HCT116 (cell line): Measurements from ENCODE around the gene KRT38. TPM values are rescaled to one million over a fixed set of nuclear protein-coding genes. Genes with fewer than 3 reads are reported as not detected.

Source experiments
- ATAC-seq: fragments of 200-7000 bp; cut with Tn5 transposase; 2 replicates; pipeline ENCODE4 v1.9.1; 2020; ENCODE audit warnings: mild to moderate bottlenecking, moderate library complexity
- BruUV-seq: library from RNA; stranded (reverse); fragments of 400-500 nt; replicated peaks from 2 replicates; lab custom pipeline; 2021; lab: Mats Ljungman, UMichigan
- CTCF ChIA-PET: fragments of 300-600 bp; sonication (Branson Sonifier 250); formaldehyde crosslinking; loops from one replicate; lab custom pipeline; 2021; ENCODE audit warnings: antibody characterized with exemption; lab: Charles Lee
- POLR2A ChIA-PET: fragments of 300-600, 350-600 bp; sonication (Branson Sonifier 250); formaldehyde crosslinking; loops from one replicate; lab custom pipeline; 2021; ENCODE audit warnings: antibody characterized with exemption; lab: Charles Lee
- RAD21 ChIA-PET, 2 experiments: fragments of 300-600 bp; sonication (Branson Sonifier 250); formaldehyde crosslinking; loops; one replicate each; lab custom pipeline; 2023; ENCODE audit warnings: low total read pairs in 2 of 2; ENCODE audit not compliant: uncharacterized antibody in 2 of 2, unreplicated experiment in 2 of 2, low non-redundant PET in 1 of 2; lab: Charles Lee
- DNase-seq: peaks from one replicate; pipeline ENCODE4 v3.0.0-alpha.2; 2010; ENCODE audit warnings: low read depth, low spot score
- H2AFZ ChIP-seq: fragments of 200-600 bp; shearing (Covaris generic), sonication (generic); 2 replicates; pipeline ENCODE4 v1.6.1; 2017; ENCODE audit warnings: low read depth, mixed run types, mixed read lengths, antibody characterized with exemption, low read length; ENCODE audit not compliant: poor library complexity, severe bottlenecking
- H3K27ac ChIP-seq: 2 replicates; pipeline ENCODE4 v1.5.1; 2012; ENCODE audit warnings: low read depth, low read length
- H3K27me3 ChIP-seq: fragments of 200-600 bp; sonication (generic); 2 replicates; pipeline ENCODE4 v1.6.1; 2016; ENCODE audit warnings: mixed run types, low read length, mixed read lengths; ENCODE audit not compliant: insufficient read depth
- H3K36me3 ChIP-seq, 2 experiments: fragments of 200-500 bp in 1 of 2; fragments of 200-600 bp in 1 of 2; sonication (Bioruptor generic) in 1 of 2; sonication (generic) in 1 of 2; 2 replicates each; pipeline versions ENCODE4 v1.5.1 to v1.6.1; 2014 to 2016; ENCODE audit warnings: low read length in 2 of 2, inconsistent platforms in 1 of 2, mixed read lengths in 1 of 2, mixed run types in 1 of 2; ENCODE audit not compliant: insufficient read depth in 2 of 2, control insufficient read depth in 1 of 2
- H3K4me1 ChIP-seq, 2 experiments: fragments of 200-600 bp in 1 of 2; sonication (generic) in 1 of 2; 2 replicates each; pipeline versions ENCODE4 v1.5.1 to v1.6.1; 2012 to 2017; ENCODE audit warnings: low read length in 2 of 2, inconsistent platforms in 1 of 2, mild to moderate bottlenecking in 1 of 2, mixed read lengths in 1 of 2, mixed run types in 1 of 2, moderate library complexity in 1 of 2; ENCODE audit not compliant: insufficient read depth in 2 of 2, control insufficient read depth in 1 of 2
- H3K4me2 ChIP-seq: fragments of 200-600 bp; sonication (generic); 2 replicates; pipeline ENCODE4 v1.6.1; 2017; ENCODE audit warnings: mixed run types, low read length, mixed read lengths
- H3K4me3 ChIP-seq, 2 experiments: fragments of 200-600 bp in 1 of 2; sonication (generic) in 1 of 2; replicated peaks in 1 of 2; 2 replicates each; pipeline ENCODE4 v1.5.1; 2011 to 2016; ENCODE audit warnings: low read length in 2 of 2, control low read depth in 1 of 2, low read depth in 1 of 2, mild to moderate bottlenecking in 1 of 2, mixed read lengths in 1 of 2, mixed run types in 1 of 2
- H3K79me2 ChIP-seq: fragments of 200-600 bp; sonication (generic); 2 replicates; pipeline ENCODE4 v1.6.1; 2017; ENCODE audit warnings: mild to moderate bottlenecking, mixed run types, low read length, moderate library complexity, mixed read lengths; ENCODE audit not compliant: insufficient read depth
- H3K9ac ChIP-seq: fragments of 200-600 bp; sonication (generic); 2 replicates; pipeline ENCODE4 v1.6.1; 2016; ENCODE audit warnings: low read length, mixed read lengths
- H3K9me2 ChIP-seq: fragments of 200-600 bp; sonication (generic), shearing (Covaris generic); 2 replicates; pipeline ENCODE4 v1.6.1; 2017; ENCODE audit warnings: mixed run types, mild to moderate bottlenecking, moderate library complexity; ENCODE audit not compliant: insufficient read depth
- H3K9me3 ChIP-seq, 2 experiments: fragments of 200-500 bp in 1 of 2; fragments of 200-600 bp in 1 of 2; sonication (Bioruptor generic) in 1 of 2; sonication (generic) in 1 of 2; 2 replicates each; pipeline ENCODE4 v1.6.1; 2014 to 2017; ENCODE audit warnings: low read length in 2 of 2, mixed read lengths in 2 of 2, inconsistent platforms in 1 of 2, low read depth in 1 of 2, mild to moderate bottlenecking in 1 of 2, mixed run types in 1 of 2, moderate library complexity in 1 of 2; ENCODE audit not compliant: control insufficient read depth in 1 of 2, insufficient read depth in 1 of 2
- H4K20me1 ChIP-seq: fragments of 200-600 bp; sonication (generic), shearing (Covaris generic); 2 replicates; pipeline ENCODE4 v1.6.1; 2017; ENCODE audit warnings: mixed run types, mild to moderate bottlenecking, moderate library complexity; ENCODE audit not compliant: insufficient read depth
- CEBPB ChIP-seq: IDR thresholded peaks from 2 replicates; pipeline ENCODE4 v1.6.1; 2012; ENCODE audit warnings: low read depth
- JUND ChIP-seq: IDR thresholded peaks from 2 replicates; pipeline ENCODE4 v1.6.1; 2012
- MAX ChIP-seq: IDR thresholded peaks from 2 replicates; pipeline ENCODE4 v1.6.1; 2012
- SIN3A ChIP-seq: IDR thresholded peaks from 2 replicates; pipeline ENCODE4 v1.6.1; 2012; ENCODE audit warnings: low read depth
- TCF7L2 ChIP-seq: IDR thresholded peaks from 2 replicates; pipeline ENCODE4 v1.7.0; 2011; ENCODE audit warnings: borderline replicate concordance, inconsistent platforms; ENCODE audit not compliant: insufficient read depth, insufficient read length; ENCODE audit errors: extremely low read depth
- YY1 ChIP-seq: IDR thresholded peaks from 2 replicates; pipeline ENCODE4 v1.6.1; 2011; ENCODE audit warnings: low read length, low read depth, moderate library complexity, mild to moderate bottlenecking; ENCODE audit not compliant: insufficient replicate concordance; ENCODE audit errors: extremely low read depth
- ZBTB33 ChIP-seq: IDR thresholded peaks from 2 replicates; pipeline ENCODE4 v1.6.1; 2011; ENCODE audit warnings: mild to moderate bottlenecking, low read length, moderate library complexity; ENCODE audit not compliant: insufficient replicate concordance; ENCODE audit errors: extremely low read depth
- ZFX ChIP-seq: fragments of 450-650 bp; IDR thresholded peaks from 2 replicates; pipeline ENCODE4 v1.6.1; 2017
- intact Hi-C: fragments of 100-400 bp; cut with micrococcal nuclease; formaldehyde crosslinking; loops from 2 replicates; pipeline ENCODE4 v1.10.0; 2022
- total RNA-seq: library from RNA; stranded (reverse); gene quantifications from one replicate; pipeline ENCODE4 v1.2.1, GENCODE V29; 2021; ENCODE audit not compliant: unreplicated experiment

The KRT38 gene
- total RNA-seq, 1 experiment from 2014 or later: not detected

GRCh38 chr17:41475421-41475820 lies 34.6 kb upstream of the KRT38 start:
- Histone ChIP-seq H3K9ac (no peak overlapping the region), H3K4me3 (no peak overlapping the region), H4K20me1 (no peaks in the 10 kb centered on the region), H3K4me2 (no peak overlapping the region), H3K4me1 (no peaks in the 10 kb centered on the region), H2AFZ (no peak overlapping the region), H3K27me3 (no peaks in the 10 kb centered on the region), H3K36me3 (no peaks in the 10 kb centered on the region), H3K9me2 (no peaks in the 10 kb centered on the region), H3K27ac (no peak overlapping the region), H3K9me3 (no peaks in the 10 kb centered on the region), H3K79me2 (no peaks in the 10 kb centered on the region)
- no peak for ATAC-seq
- CTCF ChIA-PET: no interaction called here
- intact Hi-C loops: no loop called here
- DNase-seq: no peak
- POLR2A ChIA-PET: no interaction called here
- RAD21 ChIA-PET: no interaction called here
- no TSS peak for BruUV-seq
- no peak for TF ChIP-seq CEBPB
- TF ChIP-seq YY1: no peak
- no peak for TF ChIP-seq TCF7L2
- no peak for TF ChIP-seq ZBTB33
- TF ChIP-seq, all 23 proteins: peak for 0

- RAD21 ChIA-PET: no interaction called here
Observed at GRCh38 chr17:41474863-41475262, 34.1 kb upstream of the KRT38 start.

More at GRCh38 chr17:41474863-41475262, 34.1 kb upstream of the KRT38 start:
- no peaks in the 10 kb centered on the region for H4K20me1 ChIP-seq
- ATAC-seq: no peak
- no peaks in the 10 kb centered on the region for H3K9me2 ChIP-seq
- CTCF ChIA-PET: no interaction called here
- BruUV-seq: no TSS peak
- no peak overlapping the region for H3K4me2 ChIP-seq
- H2AFZ ChIP-seq: no peak overlapping the region
- H3K27me3 ChIP-seq: no peaks in the 10 kb centered on the region
- POLR2A ChIA-PET: no interaction called here
- no peaks in the 10 kb centered on the region for H3K79me2 ChIP-seq
- H3K9ac ChIP-seq: no peak overlapping the region
- no peak for TF ChIP-seq JUND
- no peak for TF ChIP-seq SIN3A
- TF ChIP-seq MAX: no peak
- TF ChIP-seq ZFX: no peak
- TF ChIP-seq, all 23 proteins: peak for 0
- intact Hi-C loops: no loop called here
- Histone ChIP-seq H3K27ac (no peak overlapping the region), H3K4me3 (no peak overlapping the region), H3K9me3 (no peaks in the 10 kb centered on the region), H3K36me3 (no peaks in the 10 kb centered on the region), H3K4me1 (no peaks in the 10 kb centered on the region)
- DNase-seq: no peak
